SK-N-SH (cell line): ENCODE data around the gene MST1.

ENCODE experiments used
- CTCF ChIP-seq: fragments of 200-600 bp; sonication (generic); IDR thresholded peaks from 2 replicates; pipeline ENCODE4 v1.6.1; 2017; ENCODE audit warnings: antibody characterized with exemption, mild to moderate bottlenecking, moderate library complexity
- EP300 ChIP-seq, 2 experiments: IDR thresholded peaks; 2 replicates each; pipeline versions ENCODE4 v1.4.0 to v1.6.1; 2012; ENCODE audit warnings: borderline replicate concordance in 1 of 2, low read depth in 1 of 2, low read length in 1 of 2
- EZH2phosphoT487 ChIP-seq: fragments of 200-600 bp; sonication (generic); IDR thresholded peaks from 2 replicates; pipeline ENCODE4 v1.6.1; 2017; ENCODE audit warnings: low read depth, mixed run types, mild to moderate bottlenecking, antibody characterized with exemption, moderate library complexity, borderline replicate concordance
- GABPA ChIP-seq: IDR thresholded peaks from 2 replicates; pipeline ENCODE4 v1.4.0; 2012; ENCODE audit warnings: low read depth, mild to moderate bottlenecking
- JUND ChIP-seq: IDR thresholded peaks from 2 replicates; pipeline ENCODE4 v1.4.0; 2012
- NFIC ChIP-seq: IDR thresholded peaks from 2 replicates; pipeline ENCODE4 v1.4.0; 2012; ENCODE audit warnings: borderline replicate concordance
- POLR2AphosphoS5 ChIP-seq: IDR thresholded peaks from 2 replicates; pipeline ENCODE4 v1.6.1; 2012; ENCODE audit warnings: low read depth, low read length
- RAD21 ChIP-seq: IDR thresholded peaks from 2 replicates; pipeline ENCODE4 v1.6.1; 2012; ENCODE audit warnings: mild to moderate bottlenecking, low read length
- REST ChIP-seq: IDR thresholded peaks from 2 replicates; pipeline ENCODE4 v1.6.1; 2012; ENCODE audit warnings: mild to moderate bottlenecking, low read depth, low read length, moderate library complexity
- RFX5 ChIP-seq: IDR thresholded peaks from 2 replicates; pipeline ENCODE4 v1.6.1; 2012; ENCODE audit warnings: mild to moderate bottlenecking, improper control_type of control experiment, low read length
- SMC3 ChIP-seq: IDR thresholded peaks from 2 replicates; pipeline ENCODE4 v1.6.1; 2012; ENCODE audit warnings: low read depth, low read length, improper control_type of control experiment
- TCF12 ChIP-seq: IDR thresholded peaks from 2 replicates; pipeline ENCODE4 v1.4.0; 2012
- TEAD4 ChIP-seq: IDR thresholded peaks from 2 replicates; pipeline ENCODE4 v1.4.0; 2012; ENCODE audit warnings: mild to moderate bottlenecking, borderline replicate concordance; ENCODE audit not compliant: insufficient read depth
- YY1 ChIP-seq: IDR thresholded peaks from 2 replicates; pipeline ENCODE4 v1.4.0; 2012; ENCODE audit warnings: low read depth, mild to moderate bottlenecking

- TF ChIP-seq CTCF (no peak), YY1 (no peak), POLR2AphosphoS5 (no peak), TEAD4 (no peak), EZH2phosphoT487 (no peak), NFIC (no peak), REST (no peak), GABPA (no peak), EP300 (IDR thresholded peaks at IDR 0.05; ENCODE audit: borderline replicate concordance in 1 of 2, low read depth in 1 of 2, low read length in 1 of 2) (no peak), RFX5 (no peak), JUND (no peak), TCF12 (no peak), RAD21 (no peak), SMC3 (no peak)
These were observed 20.4 kb downstream of the MST1 start for GRCh38 chr3:49668861-49669260.
